Stimulated activated CD4-positive, alpha-beta T cell treated with anti-CD3 and anti-CD28 coated beads, TNF-alpha, amount 100 ng/mL, for 24 hours (primary cell): ENCODE measurements around the gene COCH.
"Not testable (repeated sequence)": the region's sequence is repeated elsewhere in the genome, so short reads cannot be mapped to it uniquely, and the experiment has no call there.

Source experiments
- DNase-seq, 3 experiments: peaks; one replicate each; pipeline ENCODE4 v3.0.0-alpha.2; 2020; ENCODE audit warnings: low read depth in 3 of 3

The COCH gene

DNA sequence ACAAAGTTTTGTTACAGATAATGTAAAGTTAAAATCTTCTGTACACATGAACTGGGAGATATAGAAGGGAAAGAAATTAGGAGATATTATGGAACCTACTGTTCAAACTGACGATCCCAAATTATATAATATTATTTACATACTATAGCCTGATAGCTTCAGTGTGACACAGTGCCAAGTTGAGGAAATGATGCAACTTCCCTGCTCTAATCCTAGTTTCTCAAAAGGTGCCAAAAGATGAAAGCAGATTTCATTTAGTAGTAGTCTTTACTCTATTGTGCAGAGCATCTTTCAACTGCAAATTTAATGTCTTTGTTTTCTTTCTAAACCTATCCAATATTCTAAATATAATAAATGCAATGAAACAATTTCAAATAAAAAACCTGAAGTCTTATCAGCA is 46.9 kb downstream of the COCH start:
- no peak for DNase-seq

- DNase-seq = no peak
Measured at GRCh38 chr14:30921788-30922187, 47.4 kb downstream of the COCH start.

DNA sequence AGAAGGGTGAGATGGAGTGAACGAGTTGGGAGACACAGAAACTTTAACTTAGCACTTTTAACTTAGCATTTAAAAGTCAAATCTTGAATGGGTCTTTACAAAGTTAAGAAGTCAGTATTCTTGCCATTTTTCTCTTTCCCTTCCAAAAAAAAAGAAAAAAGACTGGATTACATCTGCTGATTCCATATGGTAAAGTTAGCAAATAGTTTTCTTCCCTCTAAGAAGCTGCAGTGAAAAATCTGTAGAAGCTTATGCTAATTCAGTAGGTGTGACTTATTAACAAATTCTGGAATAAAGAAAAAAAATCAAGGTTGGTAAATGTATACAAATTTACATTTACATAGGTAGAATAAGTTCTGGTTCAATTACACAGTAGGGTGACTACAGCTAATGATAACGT is 50.9 kb downstream of the COCH start:
- DNase-seq = no peak

- DNase-seq = no peak
Measured at GRCh38 chr14:30928462-30928861, 54.1 kb downstream of the COCH start.

DNA sequence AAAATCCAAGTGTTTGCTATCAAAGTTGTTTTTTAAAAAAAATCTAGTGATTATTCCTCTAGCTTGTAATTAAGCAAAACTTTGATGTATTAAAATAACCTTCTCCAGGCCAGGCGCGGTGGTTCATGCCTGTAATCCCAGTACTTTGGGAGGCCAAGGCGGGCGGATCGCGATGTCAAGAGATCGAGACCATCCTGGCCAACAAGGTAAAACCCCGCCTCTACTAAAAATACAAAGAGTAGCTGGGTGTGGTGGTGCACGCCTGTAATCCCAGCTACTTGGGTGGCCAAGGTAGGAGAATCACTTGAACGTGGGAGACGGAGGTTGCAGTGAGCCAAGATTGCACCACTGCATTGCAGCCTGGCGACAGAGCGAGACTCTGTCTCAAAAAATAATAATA is 59.6 kb downstream of the COCH start:
- not testable (repeated sequence) for DNase-seq

DNA sequence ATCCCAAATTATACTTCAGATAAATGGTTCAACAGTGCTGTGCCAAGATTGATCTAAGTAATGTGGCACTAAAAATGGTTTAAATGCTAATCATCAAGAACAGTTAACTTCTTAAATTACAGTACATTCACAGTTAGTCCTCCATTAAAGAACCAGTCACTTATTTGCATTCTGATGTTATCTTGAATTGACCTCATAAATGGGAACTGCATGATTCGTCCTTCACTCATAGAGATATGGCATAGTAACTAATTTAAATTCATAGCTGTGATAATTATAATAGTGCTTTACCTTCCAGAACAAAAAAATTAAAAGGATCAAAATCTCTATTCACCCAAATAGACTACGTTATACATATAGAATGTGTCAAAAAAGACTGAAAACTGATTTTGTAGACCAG is 61.1 kb downstream of the COCH start:
- DNase-seq = no peak

DNA sequence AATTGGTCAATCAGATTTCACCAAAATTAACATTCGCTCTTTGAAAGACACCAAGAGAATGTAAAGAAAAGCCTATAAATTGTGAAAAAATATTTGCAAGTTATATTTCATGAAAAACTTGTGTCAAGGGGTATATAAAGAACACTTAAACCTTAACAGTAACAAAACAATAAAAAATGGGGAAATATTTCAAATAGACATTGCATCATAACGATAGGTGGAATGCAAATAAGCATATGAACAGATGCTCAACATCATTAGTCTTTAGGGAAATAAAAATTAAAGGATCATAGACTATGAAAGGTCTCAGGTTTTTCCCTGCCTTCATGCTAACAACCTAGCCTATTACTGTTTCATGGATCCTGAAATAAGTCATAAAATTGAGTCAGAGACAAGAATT is 64.3 kb downstream of the COCH start:
- DNase-seq = no peak
